Tibial artery (tissue), 4 donors: ENCODE results near the gene CSF1R.

Source experiments
- DNase-seq, 2 donors: peaks; one replicate each; pipeline ENCODE4 v3.0.0-alpha.2; 2019
- H3K27ac ChIP-seq, 2 donors: fragments of 200-600 bp; sonication (generic) in 1 of 2; 1 replicate in 1 of 2; 2 replicates in 1 of 2; pipeline ENCODE4 v1.5.1; 2018 to 2019; ENCODE audit warnings: mild to moderate bottlenecking in 1 of 2
- H3K27me3 ChIP-seq, 2 donors: fragments of 200-600 bp; sonication (generic) in 1 of 2; one replicate each; pipeline versions ENCODE4 v1.5.1 to v1.6.0; 2016 to 2019
- H3K36me3 ChIP-seq, 3 donors: fragments of 200-600 bp; sonication (generic) in 2 of 3; one replicate each; pipeline ENCODE4 v1.5.1; 2016 to 2019; ENCODE audit warnings: mild to moderate bottlenecking in 2 of 3
- H3K4me1 ChIP-seq, 4 donors: fragments of 200-600 bp; sonication (generic) in 2 of 4; 1 replicate in 3 of 4; 2 replicates in 1 of 4; pipeline ENCODE4 v1.5.1; 2016 to 2019
- H3K4me3 ChIP-seq, 2 donors: fragments of 200-600 bp; sonication (generic) in 1 of 2; 1 replicate in 1 of 2; 2 replicates in 1 of 2; pipeline ENCODE4 v1.5.1; 2018 to 2019; ENCODE audit warnings: mild to moderate bottlenecking in 2 of 2
- H3K9me3 ChIP-seq, 3 donors: fragments of 200-600 bp; sonication (generic) in 1 of 3; one replicate each; pipeline ENCODE4 v1.5.1; 2016 to 2019
- CTCF ChIP-seq, 2 experiments: fragments of 200-600 bp in 1 of 2; fragments of 450-650 bp in 1 of 2; IDR thresholded peaks; one replicate each; pipeline ENCODE4 v1.5.1; 2017 to 2019; ENCODE audit warnings: antibody characterized with exemption in 2 of 2, mild to moderate bottlenecking in 1 of 2, moderate library complexity in 1 of 2
- intact Hi-C: fragments of 100-400 bp; cut with DNase I; formaldehyde crosslinking; loops from one replicate; pipeline ENCODE4 v1.15.0; 2023; ENCODE audit warnings: low total_unique reads

The CSF1R gene

GRCh38 chr5:150109921-150110320, 23.6 kb upstream of the CSF1R start:
- Histone ChIP-seq H3K4me1 (peaks cover 3 to 28% (median 19%) of the 10 kb centered on the region in 4 donors), H3K9me3 (no peaks in the 10 kb centered on the region), H3K27me3 (no peaks in the 10 kb centered on the region), H3K36me3 (peaks cover 6 to 12% (median 11%) of the 10 kb centered on the region in 3 donors), H3K4me3 (no peak overlapping the region), H3K27ac (no peak overlapping the region)
- DNase-seq = no peak
- intact Hi-C loops = no loop called here
- TF ChIP-seq CTCF (IDR thresholded peaks at IDR 0.05) = no peak

- Histone ChIP-seq H3K4me1 (peaks cover 3 to 21% (median 16%) of the 10 kb centered on the region in 4 donors), H3K4me3 (no peak overlapping the region), H3K27me3 (no peaks in the 10 kb centered on the region), H3K36me3 (peaks cover 0 to 2% (median 2%) of the 10 kb centered on the region in 3 donors), H3K9me3 (no peaks in the 10 kb centered on the region), H3K27ac (no peak overlapping the region)
- no peak for TF ChIP-seq CTCF (IDR thresholded peaks at IDR 0.05)
- intact Hi-C loops = no loop called here
- peak in 1 of 2 donors; percentile 65 for DNase-seq
Measured at GRCh38 chr5:150108711-150109514, 22.6 kb upstream of the CSF1R start.

GRCh38 chr5:150107909-150108447, 21.6 kb upstream of the CSF1R start:
- Histone ChIP-seq H3K4me1 (peaks cover 2 to 12% (median 8%) of the 10 kb centered on the region in 4 donors), H3K4me3 (no peak overlapping the region)

GRCh38 chr5:150106674-150107426, 20.5 kb upstream of the CSF1R start:
- H3K4me3 ChIP-seq = no peak overlapping the region
- no peak overlapping the region for H3K27ac ChIP-seq
- no peaks in the 10 kb centered on the region for H3K9me3 ChIP-seq
- no peaks in the 10 kb centered on the region for H3K27me3 ChIP-seq
- no peak for TF ChIP-seq CTCF (IDR thresholded peaks at IDR 0.05)
- no peaks in the 10 kb centered on the region for H3K36me3 ChIP-seq
- intact Hi-C loops = no loop called here
- DNase-seq = no peak
- H3K4me1 ChIP-seq = peaks cover 0 to under 1% (median 0%) of the 10 kb centered on the region in 4 donors

More at GRCh38 chr5:150107909-150108447, 21.6 kb upstream of the CSF1R start:
- no peak overlapping the region for H3K27ac ChIP-seq
- H3K27me3 ChIP-seq = no peaks in the 10 kb centered on the region
- TF ChIP-seq CTCF (IDR thresholded peaks at IDR 0.05) = no peak
- no peaks in the 10 kb centered on the region for H3K9me3 ChIP-seq
- DNase-seq = no peak
- intact Hi-C loops = no loop called here
- no peaks in the 10 kb centered on the region for H3K36me3 ChIP-seq

- no peak for DNase-seq
- intact Hi-C loops = no loop called here
- no peak for TF ChIP-seq CTCF (IDR thresholded peaks at IDR 0.05)
Measured at GRCh38 chr5:150105928-150106615, 19.7 kb upstream of the CSF1R start.

More at GRCh38 chr5:150105928-150106615, 19.7 kb upstream of the CSF1R start:
- H3K4me3 ChIP-seq = no peak overlapping the region
- H3K27me3 ChIP-seq = no peaks in the 10 kb centered on the region
- H3K4me1 ChIP-seq = no peaks in the 10 kb centered on the region
- H3K27ac ChIP-seq = no peak overlapping the region
- H3K36me3 ChIP-seq = no peaks in the 10 kb centered on the region
- no peaks in the 10 kb centered on the region for H3K9me3 ChIP-seq
